SJSA1 (cell line): ENCODE results near the gene MTERF1. TPM values are rescaled to one million over a fixed set of nuclear protein-coding genes. Genes with fewer than 3 reads are reported as not detected.

Experiments used
- DNase-seq, 2 experiments: peaks; one replicate each; pipeline ENCODE4 v3.0.0-alpha.2; 2015 to 2020; ENCODE audit warnings: low spot score in 2 of 2, low read depth in 1 of 2
- H3K27ac ChIP-seq: fragments of 250-450 bp; sonication (Bioruptor Pico); 2 replicates; pipeline ENCODE4 v1.5.1; 2020; ENCODE audit warnings: mild to moderate bottlenecking, moderate library complexity
- H3K27me3 ChIP-seq: fragments of 250-450 bp; sonication (Bioruptor Pico); replicated peaks from 2 replicates; pipeline ENCODE4 v1.5.1; 2020; ENCODE audit warnings: mild to moderate bottlenecking, moderate library complexity
- H3K36me3 ChIP-seq: fragments of 250-450 bp; sonication (Bioruptor Pico); 2 replicates; pipeline ENCODE4 v1.5.1; 2020; ENCODE audit warnings: mild to moderate bottlenecking
- H3K4me1 ChIP-seq: fragments of 250-450 bp; sonication (Bioruptor Pico); replicated peaks from 2 replicates; pipeline ENCODE4 v1.6.1; 2021; ENCODE audit warnings: mild to moderate bottlenecking
- H3K4me3 ChIP-seq: fragments of 250-450 bp; sonication (Bioruptor Pico); 2 replicates; pipeline ENCODE4 v1.5.1; 2020; ENCODE audit warnings: mild to moderate bottlenecking
- H3K9me3 ChIP-seq: fragments of 250-450 bp; sonication (Bioruptor Pico); replicated peaks from 2 replicates; pipeline ENCODE4 v1.5.1; 2020; ENCODE audit warnings: mild to moderate bottlenecking
- total RNA-seq: library from RNA; depleted of rRNA; stranded (reverse); fragments of >200 nt; shearing (Covaris generic); gene quantifications from 2 replicates; pipeline ENCODE4 v1.2.3, GENCODE V29; 2014; rRNA removed

The MTERF1 gene
- total RNA-seq, 1 experiment from 2014 or later = 14.7 TPM

DNA sequence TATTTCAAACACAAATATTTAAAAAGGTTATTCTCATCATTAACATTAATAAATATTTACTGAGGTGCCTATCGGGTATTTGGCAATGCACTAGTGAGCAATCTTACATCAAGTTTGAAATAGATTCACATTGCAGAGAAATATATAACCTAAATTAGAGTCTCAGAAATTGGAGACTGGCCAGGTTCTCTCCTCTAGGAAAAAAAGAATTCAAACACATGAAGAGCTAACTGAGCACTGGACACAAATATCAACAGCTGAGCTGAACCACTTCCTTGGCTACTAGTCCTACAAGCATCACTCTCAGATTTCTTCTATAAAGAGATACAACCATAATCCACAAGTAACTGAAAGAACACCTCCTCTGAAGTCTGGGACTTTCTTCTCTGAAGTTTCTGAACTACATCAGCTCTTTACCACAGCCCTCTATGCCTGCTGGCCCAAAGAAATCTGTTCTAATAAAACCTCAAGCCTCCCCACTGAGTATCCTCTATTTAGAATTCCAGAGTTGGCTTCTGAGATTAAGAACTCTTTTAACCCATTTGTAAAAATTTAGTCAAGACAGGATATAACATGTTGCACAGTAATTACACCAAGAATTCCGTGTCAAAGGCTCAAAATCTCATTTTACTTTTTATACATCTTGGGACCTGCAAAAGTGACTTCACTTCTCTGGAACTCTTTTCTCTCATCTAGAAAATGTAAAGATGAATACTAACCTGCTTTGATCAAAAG, 45.2 kb downstream of the MTERF1 start:
- Histone ChIP-seq H3K27me3 (no peaks in the 10 kb centered on the region; the same call in 1 of the 2 replicates), H3K9me3 (no peaks in the 10 kb centered on the region), H3K27ac (no peak overlapping the region), H3K4me3 (no peak overlapping the region), H3K36me3 (no peaks in the 10 kb centered on the region), H3K4me1 (no peaks in the 10 kb centered on the region)
- DNase-seq = no peak

DNA sequence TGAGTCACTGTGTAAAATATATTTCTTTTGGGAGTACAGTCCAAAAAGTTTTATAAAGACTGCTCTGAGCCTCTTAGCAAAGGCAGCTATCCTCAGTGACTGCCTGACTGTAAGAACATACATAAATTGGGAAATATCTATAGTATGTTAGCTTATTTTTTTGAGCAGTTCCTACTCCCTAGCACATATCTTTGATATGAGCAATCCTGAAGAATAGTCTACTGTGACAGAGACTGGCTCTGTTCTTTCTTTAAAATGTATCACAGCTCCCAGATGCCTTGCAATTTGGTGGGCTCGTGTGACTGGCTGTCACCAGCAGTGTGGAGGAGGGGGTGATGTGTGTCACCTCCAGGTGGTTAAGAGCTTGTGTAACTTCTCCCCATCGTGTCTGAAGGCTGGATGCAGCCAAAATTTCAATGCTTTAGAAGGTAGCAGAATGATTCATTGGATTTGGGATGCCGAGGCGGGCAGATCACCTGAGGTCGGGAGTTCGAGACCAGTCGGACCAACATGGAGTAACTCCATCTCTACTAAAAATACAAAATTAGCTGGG, 47.9 kb downstream of the MTERF1 start:
- H3K4me3 ChIP-seq = no peak overlapping the region
- DNase-seq = no peak
- no peaks in the 10 kb centered on the region for H3K9me3 ChIP-seq
- no peaks in the 10 kb centered on the region for H3K4me1 ChIP-seq
- no peak overlapping the region for H3K27ac ChIP-seq
- H3K36me3 ChIP-seq = no peaks in the 10 kb centered on the region
- H3K27me3 ChIP-seq = peaks cover 2% of the 10 kb centered on the region; the same call in 1 of the 2 replicates

DNA sequence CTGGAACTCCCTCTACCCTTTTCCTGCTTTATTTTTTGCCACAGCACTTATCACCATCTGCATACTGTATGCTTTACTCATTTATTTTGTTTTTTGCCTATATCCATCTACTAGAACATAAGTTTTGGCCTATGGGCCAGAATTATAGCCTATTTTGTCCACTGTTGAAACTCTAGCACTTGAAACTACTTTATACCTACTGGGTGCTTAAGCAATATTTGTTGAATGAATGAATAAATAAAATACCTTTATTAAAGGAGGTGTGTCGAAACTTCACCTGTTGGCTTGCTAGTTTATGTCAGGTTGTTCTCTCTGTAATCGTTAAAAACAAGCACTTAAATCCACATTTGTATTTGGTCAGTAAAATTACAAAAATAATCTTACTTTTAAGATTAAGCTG, 53.3 kb downstream of the MTERF1 start:
- no peak overlapping the region for H3K27ac ChIP-seq
- no peak for DNase-seq
- 0 out of 2 replicates have a peak, but pooled peaks cover 2% of the 10 kb centered on the region for H3K27me3 ChIP-seq
- no peaks in the 10 kb centered on the region for H3K36me3 ChIP-seq
- no peaks in the 10 kb centered on the region for H3K9me3 ChIP-seq
- H3K4me1 ChIP-seq = no peaks in the 10 kb centered on the region
- no peak overlapping the region for H3K4me3 ChIP-seq

DNA sequence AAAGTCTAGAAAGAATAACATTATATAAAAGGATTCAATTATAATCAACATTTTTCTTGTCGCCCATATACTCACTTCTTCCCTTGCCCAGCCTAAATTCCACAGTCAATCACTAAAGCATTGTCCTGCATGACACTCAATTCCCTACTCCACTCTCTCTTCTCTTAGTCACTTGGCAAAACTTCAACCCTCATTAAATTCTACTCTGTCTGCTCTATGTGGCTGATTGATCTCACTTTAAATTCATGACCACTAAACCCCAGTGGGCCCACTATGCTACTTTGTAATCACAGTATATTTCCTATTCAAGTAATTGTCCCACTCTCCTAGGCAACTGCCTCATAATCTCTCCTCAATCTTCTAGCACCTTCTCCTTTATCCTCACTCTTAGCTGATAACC, 54.1 kb downstream of the MTERF1 start:
- DNase-seq = no peak
- no peaks in the 10 kb centered on the region for H3K9me3 ChIP-seq

DNA sequence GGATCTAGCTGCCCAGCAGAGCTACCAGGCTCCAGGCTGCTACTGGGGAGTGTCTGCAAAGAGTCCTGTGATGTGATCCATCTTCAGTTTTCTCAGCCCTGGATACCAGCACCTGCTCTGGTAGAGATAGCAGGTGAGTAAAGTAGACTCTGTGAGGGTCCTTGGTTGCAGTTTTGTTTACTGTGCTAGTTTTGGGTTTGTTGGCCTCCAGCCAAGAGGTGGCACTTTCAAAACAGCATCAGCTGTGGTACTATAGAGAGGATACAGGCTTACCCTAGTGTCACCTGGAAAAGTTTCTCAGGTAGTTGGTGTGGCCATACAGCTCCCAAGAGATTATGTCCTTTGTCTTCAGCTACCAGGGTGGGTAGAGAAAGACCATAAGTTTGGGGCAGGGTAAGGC, 56.3 kb downstream of the MTERF1 start:
- H3K4me1 ChIP-seq = no peaks in the 10 kb centered on the region
- H3K36me3 ChIP-seq = no peaks in the 10 kb centered on the region
- no peak overlapping the region for H3K27ac ChIP-seq
- no peaks in the 10 kb centered on the region for H3K9me3 ChIP-seq
- H3K4me3 ChIP-seq = no peak overlapping the region
- 0 out of 2 replicates have a peak, but pooled peaks cover 2% of the 10 kb centered on the region for H3K27me3 ChIP-seq
- no peak for DNase-seq

More for the DNA sequence above, 54.1 kb downstream of the MTERF1 start:
- Histone ChIP-seq H3K4me1 (no peaks in the 10 kb centered on the region), H3K27ac (no peak overlapping the region), H3K36me3 (no peaks in the 10 kb centered on the region), H3K27me3 (0 out of 2 replicates have a peak, but pooled peaks cover 2% of the 10 kb centered on the region), H3K4me3 (no peak overlapping the region)

Other genes with a start within 250 kb of the MTERF1 start
- 23.1 and 28.7 TPM in 2 replicates for gene AKAP9, start 60.2 kb upstream of the MTERF1 start, total RNA-seq